HG03439 (cell line): ENCODE measurements around the gene PORCN.
"Not testable (repeated sequence)": the region's sequence is repeated elsewhere in the genome, so short reads cannot be mapped to it uniquely, and the experiment has no call there.

ENCODE experiments used
- ATAC-seq: cut with Tn5 transposase; IDR thresholded peaks from one replicate; pipeline ENCODE4 v1.9.1; 2021; ENCODE audit warnings: mild to moderate bottlenecking, moderate library complexity; ENCODE audit not compliant: unreplicated experiment

PORCN gene

DNA sequence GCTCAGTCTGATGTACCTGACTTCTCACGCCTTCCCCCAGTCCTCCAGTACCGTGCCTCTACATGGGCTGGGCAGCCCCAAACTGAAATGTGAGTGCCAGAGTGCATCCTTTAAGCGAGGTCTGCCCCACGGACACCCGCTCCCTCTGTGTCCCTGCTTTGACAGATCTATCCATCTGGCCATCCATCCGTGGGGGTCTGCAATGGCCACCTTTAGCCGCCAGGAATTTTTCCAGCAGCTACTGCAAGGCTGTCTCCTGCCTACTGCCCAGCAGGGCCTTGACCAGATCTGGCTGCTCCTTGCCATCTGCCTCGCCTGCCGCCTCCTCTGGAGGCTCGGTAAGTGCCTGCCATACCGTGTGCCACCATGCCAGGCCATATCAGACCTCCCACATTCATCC lies 827 bp downstream of the PORCN start:
- ATAC-seq: no peak

DNA sequence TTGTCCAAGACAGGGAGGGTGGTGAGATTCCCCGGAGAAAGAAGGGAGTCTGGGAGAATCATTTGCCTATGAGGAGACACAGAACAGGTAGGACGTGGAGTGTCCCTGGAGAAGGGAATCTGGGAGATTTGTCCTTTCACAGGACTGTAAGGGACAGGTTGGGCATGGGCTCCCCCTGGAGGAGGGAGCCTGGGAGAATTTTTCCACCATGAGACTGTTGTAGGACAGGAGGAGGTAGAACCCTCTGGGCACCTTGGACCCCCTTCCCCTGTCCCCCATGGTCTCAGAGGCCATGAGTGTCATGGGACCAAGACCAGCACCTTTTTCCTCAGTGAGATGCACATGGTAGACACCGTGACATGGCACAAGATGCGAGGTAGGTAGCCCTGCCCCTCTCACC lies 2.8 kb downstream of the PORCN start:
- no peak for ATAC-seq

DNA sequence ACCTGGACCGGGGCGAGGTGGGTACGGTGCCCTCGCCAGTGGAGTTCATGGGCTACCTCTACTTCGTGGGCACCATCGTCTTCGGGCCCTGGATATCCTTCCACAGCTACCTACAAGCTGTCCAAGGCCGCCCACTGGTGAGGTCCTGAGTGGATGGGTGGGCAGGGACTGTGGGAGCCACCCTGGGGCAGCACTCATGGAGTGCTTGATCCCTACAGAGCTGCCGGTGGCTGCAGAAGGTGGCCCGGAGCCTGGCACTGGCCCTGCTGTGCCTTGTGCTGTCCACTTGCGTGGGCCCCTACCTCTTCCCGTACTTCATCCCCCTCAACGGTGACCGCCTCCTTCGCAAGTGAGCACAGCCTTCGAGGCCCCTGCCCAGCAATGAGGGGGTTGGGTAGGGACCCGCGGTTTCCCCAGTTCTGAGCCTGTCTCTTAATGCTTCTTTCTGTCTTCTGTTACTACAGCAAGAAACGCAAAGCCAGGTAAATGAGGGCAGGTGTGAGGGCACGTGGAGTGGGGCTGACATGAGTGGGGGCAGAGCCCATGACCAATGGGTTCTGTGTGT lies 3.7 kb downstream of the PORCN start:
- ATAC-seq: no peak

DNA sequence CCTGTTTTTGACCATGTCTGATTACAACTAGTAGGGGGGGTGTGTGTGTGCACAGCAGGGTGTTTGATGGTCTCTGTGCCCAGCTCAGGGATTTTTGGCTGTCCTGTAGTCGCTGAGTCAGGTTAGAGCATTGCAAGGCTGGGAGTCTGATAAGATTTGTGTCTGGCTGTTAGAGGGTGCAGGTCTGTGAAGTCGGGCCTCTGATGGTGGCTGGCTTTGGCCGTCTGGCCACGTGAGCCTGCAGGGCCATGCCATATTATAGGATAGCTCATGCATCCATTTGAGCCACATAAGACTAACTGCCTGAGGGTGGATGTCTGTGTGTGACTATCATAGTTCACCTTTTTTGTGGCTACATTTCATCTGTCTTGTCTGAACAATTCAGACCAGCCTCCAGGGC lies 4.9 kb downstream of the PORCN start:
- no peak for ATAC-seq

DNA sequence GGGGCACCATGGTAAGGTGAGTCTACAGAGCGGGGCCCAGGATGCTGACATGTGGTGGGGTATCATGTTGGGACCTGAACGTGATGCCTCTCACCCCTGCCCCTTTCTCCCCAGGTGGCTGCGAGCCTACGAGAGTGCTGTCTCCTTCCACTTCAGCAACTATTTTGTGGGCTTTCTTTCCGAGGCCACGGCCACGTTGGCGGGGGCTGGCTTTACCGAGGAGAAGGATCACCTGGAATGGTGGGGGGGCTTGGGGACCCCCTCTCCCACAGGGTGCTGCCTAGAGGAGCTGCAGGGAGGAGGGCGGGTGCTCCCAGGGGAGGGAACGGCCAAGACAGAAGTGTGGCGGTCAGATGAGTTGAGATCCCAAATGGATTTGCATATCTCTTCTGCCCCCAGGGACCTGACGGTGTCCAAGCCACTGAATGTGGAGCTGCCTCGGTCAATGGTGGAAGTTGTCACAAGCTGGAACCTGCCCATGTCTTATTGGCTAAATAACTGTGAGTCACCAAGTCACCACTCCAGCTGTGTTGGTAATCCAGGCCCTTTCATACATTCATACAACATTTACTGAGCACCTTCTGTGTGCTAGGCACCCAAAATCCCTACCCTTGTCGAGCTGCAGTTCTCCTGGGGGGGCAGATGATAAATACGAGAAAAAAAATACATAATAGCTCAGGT lies 5.5 kb downstream of the PORCN start:
- ATAC-seq: no peak

DNA sequence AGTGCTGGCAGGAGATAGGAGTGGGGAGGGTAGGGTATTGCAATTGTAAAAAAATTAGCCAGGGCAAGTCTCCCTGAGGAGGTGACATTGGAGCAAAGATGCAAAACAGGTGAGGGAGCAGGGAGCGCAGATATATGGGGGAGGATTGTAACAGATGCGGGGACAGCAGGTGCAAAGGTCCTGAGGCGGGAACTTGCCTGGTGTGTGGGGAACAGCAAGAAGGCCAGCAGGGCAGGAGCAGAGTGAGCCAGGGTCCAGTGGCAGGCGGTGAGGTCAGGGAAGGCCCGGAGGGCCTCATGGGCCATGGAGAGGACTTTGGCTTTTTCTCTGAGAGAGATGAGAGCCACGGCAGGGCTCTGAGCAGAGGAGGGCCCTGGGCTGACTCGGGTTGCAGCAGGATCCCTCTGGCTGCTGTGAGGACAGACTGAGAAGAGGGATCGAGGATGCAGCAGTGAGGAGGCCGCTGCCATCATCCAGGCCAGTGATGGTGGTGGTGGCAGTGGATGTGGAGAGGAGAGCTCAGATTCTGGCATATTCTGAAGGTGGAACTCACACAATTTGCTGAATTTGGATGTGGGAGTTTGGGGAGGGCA lies 6.2 kb downstream of the PORCN start:
- no peak for ATAC-seq

DNA sequence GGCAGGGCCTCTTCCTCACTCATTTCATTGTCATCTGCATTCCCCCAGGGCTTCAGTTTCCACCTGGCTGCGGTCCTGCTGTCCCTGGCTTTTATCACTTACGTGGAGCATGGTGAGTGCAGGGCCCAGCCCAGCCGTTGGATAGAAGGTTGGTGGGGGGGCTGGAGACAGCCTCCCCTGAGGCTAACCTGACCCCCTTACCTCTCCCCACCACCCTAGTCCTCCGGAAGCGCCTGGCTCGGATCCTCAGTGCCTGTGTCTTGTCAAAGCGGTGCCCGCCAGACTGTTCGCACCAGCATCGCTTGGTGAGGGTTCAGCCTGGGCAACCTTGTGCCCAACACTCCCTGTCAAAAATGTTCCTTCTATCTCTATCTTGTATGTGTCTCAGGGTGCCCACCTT lies 7.0 kb downstream of the PORCN start:
- ATAC-seq: no peak

DNA sequence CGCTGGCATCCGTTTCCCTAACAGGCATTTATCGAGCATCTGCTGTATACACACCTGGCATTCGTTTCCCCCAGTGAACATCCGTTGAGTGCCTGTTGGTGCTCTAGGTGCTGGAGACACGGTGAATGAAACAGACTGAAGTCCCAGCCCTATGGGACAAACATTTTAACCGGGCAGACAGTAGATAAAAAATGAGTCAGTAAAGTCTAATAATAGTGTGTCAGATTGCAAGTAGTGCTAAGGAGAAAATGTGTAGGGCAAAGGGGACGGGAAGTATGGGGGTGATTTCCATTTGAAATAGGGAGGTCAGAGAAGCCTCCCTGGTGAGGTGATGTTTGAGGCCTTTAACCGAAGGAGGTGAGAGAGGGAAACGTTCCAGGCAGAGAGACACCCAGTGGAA lies 7.5 kb downstream of the PORCN start:
- ATAC-seq: no peak

DNA sequence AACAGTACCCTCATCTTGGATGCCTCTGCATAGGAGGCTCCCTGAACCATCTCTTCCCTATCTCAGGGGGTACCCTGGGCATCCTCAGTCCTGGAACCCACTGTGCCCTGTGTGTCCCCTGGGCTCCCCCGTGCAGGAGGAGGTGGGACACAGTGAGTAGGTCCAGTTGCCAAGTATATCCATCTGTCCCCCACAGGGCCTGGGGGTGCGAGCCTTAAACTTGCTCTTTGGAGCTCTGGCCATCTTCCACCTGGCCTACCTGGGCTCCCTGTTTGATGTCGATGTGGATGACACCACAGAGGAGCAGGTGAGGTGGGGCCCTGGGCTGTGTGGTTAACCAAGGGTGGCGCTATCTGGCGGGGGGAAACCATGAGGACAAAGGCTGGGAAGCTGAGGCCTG lies 8.2 kb downstream of the PORCN start:
- no peak for ATAC-seq

DNA sequence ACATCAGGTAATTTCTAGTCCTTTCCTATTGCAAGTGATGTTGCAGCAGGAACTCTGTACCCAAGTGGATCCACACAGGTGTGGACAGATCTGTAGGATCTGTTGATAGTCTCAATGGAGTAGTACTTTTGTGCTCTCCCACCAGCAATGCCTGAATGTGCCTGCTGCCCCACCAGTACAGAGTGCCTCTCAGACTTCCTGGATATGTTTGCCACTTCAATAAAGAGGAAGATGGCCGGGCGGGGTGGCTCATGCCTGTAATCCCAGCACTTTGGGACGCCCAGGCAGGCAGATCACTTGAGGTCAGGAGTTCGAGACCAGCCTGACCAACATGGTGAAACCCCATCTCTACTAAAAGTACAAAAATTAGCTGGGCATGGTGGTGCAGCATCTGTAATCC lies 10.7 kb downstream of the PORCN start:
- not testable (repeated sequence) for ATAC-seq

DNA sequence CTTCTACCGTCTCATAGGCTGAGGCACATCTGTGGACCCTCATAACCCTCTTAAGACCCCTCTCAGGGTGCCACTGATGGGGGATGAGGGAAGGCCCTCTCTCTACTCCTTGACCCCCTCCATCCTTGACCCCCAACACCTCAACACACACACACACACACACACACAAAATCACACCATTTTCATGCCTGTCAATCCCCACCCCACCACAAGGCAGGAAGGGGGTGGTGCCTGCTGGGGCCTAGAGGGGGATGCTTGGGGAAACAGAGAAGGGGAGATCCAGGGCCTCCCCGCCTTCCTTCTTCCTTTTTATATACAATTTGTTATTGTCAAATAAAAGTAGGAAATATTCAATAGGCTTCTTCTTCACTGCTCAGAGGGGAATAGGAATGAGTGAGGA lies 11.7 kb downstream of the PORCN start:
- ATAC-seq: no peak

DNA sequence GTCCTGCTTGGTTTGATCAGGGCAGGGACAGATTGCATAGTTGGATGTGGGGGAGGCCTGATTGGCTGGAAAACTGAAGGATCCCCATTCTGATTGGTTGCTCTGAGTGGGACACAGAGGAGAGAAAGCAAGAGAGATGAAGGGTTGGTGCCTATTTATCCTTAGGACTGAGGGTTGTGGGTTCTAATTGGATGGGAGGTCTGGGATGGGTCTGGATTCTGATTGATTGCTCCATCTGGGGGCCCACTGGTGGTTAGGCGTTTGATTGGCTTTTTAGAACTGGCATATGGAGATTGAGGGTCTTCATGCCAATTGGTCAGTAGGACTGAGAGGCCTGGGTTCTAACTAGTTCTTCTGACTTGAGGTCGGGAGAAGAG lies 12.2 kb downstream of the PORCN start:
- ATAC-seq: no peak

DNA sequence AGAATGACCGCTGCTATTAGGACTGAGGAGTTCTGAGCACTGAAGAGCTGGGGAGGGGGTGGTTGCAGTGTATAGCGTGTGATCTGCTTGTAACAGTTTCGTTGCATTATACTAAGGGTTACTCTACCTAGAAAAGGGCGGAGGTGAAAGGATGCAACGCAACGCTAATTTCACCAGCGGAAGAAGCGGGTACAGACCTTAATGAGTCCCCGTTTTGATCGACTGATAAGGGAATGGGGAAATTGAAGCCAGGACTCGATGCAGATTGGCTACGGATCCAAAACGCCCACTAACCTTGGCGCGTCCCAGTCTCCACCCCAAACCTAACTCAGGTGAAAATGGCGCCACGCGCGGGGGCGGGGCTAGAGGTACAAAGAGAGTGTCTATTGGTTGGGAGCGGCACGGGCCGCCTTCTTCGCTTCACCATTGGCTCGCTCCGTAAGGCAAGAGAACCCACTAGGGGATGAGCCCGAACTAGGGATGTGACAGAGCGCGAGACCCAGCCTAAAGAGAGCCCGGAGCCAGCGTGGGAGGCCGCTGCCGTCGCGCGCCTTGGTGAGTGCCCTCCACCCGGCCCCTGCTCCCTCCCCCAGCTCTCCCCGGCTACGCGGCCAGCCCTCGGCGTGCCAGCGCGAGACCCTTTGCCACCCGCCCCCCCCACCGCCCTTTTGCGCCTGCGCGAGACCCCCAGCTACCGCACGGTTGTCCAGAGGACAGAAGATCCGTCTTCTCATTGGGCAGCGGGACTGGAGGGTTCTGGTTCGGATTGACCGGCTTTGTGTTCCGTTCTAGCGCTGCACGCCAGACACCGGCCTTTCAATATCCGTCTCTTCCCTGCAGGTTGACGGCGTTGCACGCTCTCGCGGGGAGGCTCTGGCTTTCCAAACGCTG lies 12.8 kb downstream of the PORCN start, which contains the start of gene EBP:
Gene EBP, plus strand, starts transcription at position 456 of the 891 bp plus-strand sequence. CDS start 1,964 bp downstream, outside the sequence.
- ATAC-seq: peak; percentile 97

DNA sequence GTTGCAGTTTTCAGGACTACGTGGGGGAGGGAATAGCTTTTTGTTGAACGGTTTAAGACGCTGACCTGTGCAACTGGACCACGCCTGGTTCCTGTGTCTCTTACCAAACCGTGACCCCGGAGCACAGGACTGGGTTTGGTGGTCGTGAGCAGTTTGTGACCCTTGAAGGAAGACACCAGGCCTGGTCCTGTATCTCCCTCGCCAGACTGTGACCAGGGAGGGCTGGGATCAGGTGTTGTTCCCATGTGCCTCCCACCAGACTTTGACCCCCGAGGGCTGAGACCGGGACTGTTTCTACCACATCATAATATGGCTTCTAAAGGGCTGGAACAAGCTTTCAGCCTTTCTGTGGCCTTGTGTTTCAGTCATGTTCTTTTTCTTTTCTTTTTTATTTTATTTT lies 13.5 kb downstream of the PORCN start:
- ATAC-seq: no peak

DNA sequence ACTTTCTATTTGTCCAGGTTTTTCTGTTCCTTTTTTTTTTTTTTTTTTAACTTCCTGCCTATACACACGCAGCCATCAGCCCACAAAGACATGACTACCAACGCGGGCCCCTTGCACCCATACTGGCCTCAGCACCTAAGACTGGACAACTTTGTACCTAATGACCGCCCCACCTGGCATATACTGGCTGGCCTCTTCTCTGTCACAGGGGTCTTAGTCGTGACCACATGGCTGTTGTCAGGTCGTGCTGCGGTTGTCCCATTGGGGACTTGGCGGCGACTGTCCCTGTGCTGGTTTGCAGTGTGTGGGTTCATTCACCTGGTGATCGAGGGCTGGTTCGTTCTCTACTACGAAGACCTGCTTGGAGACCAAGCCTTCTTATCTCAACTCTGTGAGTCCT lies 14.9 kb downstream of the PORCN start:
- no peak for ATAC-seq

DNA sequence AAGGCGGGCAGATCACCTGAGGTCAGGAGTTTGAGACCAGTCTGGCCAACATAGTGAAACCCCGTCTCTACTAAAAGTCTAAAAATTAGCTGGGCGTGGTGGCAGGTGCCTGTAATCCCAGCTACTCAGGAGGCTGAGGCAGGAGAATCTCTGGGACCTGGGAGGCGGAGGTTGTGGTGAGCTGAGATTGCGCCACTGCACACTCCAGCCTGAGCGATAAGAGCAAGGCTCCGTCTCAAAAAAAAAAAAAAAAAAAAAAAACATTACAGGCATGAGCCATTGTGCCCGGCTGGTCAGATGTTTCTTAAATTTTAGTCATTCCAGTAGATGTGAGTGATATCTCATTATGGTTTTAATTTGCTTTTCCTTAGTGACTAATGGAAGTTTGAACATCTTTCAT lies 17.1 kb downstream of the PORCN start:
- ATAC-seq: not testable (repeated sequence)

DNA sequence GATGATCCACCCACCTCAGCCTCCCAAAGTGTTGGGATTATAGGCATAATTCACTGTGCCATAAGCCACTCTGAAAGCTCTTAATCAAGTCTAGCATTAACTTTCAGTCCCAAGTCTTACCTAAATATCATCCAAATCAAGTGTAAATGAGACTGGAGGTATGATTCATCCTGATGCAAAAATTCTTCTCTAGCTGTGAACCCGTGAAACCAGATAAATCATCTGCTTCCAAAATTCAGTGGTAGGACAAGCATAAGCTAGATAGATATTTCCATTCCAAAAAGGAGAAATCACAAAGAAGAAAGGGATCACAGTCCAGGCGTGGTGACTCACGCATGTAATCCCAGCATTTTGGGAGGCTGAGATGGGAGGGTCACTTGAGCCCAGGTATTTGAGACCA lies 21.9 kb downstream of the PORCN start:
- ATAC-seq: no peak

DNA sequence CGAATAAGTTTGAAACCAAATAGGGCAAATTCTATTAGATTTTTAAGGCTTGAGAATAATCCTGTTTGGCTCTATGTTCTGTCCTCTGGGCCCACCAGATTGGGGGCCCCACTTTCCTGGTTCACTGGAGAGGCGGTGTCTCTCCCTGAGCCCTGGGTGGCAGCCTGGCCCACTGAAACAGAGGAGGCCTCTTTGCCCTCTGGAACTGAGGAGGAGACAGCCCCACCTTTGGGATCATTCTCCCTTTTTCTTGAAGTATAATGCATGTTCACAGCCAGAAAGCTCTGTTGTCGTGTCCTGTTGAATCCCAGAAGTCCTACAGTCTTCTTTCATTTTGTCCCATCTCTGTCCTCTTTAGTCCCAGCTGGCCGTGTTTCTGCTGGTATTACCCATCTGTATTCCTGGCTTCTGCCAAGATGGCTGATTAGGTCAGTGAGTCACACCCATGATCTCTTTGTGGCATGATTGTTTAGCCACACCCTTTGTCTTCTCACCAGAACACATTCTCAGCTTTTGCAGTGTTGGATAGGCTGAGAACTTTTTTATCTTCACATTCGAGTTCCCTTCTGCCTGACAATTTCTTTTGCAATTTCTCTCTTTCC lies 22.7 kb downstream of the PORCN start:
- ATAC-seq: no peak

DNA sequence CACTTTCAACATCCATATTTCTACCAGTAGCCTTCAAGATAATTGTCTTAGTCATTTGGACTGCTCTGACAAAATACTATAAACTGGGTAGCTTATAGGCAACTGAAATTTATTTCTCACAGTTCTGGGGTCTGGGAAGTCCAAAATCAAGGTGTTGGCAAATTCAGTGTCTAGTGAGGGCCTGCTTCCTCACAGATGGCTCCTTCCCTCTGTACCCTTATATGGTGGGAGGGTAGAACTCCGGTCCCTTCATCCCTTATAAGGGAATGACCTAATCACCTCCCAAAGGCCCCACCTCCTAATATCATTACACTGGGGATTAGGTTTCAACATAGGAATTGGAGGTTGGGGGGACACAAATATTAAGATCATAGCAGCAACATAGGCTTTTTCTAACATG lies 23.4 kb downstream of the PORCN start:
- no peak for ATAC-seq

DNA sequence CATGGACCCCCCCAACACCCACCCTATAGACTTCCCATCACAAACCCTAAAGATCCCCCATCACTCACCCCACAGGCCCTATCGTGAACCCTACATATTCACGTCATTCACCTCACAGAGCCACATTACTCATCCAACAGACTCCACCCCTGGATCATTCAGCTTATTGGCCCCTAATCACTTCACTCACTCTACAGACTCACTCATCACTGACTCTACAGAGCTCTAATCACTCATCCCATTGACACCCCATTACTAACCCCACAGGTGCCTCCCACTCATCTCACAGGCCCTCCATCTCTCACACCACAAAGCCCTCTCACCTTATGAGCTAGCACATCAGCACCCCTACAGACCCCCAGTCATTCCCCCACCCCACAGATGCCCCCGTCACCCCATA lies 24.4 kb downstream of the PORCN start:
- ATAC-seq: no peak

DNA sequence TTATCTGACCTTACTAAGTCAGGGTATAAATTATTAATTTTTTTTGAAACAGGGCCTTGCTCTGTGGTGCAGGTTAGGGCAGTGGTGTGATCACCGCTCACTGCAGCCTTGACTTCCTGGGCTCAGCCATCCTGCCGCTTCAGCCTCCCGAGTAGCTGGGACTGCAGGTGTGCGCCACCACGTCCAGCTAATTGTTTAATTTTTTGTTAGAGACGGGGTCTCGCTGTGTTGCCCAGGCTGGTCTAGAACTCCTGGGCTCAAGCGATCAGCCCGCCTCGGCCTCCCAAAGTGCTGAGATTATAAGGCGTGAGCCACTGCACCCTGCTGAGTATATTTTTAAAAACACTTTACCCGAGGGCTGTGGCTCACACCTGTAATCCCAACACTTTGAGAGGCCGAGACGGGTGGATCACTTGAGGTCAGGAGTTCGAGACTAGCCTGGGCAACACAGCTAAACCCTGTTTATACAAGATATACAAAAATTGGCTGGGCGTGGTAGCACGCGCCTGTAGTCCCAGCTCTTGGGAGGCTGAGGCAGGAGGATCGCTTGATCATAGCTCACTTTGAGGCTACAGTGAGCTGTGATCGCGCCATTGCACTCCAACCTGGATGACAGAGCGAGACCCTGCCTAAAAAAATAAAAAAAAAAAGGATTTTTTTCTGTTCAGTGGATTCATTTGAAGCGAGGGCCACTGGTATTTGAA lies 30.0 kb downstream of the PORCN start:
- ATAC-seq: no peak
